ENCODE measurements around the gene RXFP1.

The RXFP1 gene

GRCh38 chr4:158544141-158544540 lies 22.5 kb downstream of the RXFP1 start:
- no peak for DNase-seq

DNA sequence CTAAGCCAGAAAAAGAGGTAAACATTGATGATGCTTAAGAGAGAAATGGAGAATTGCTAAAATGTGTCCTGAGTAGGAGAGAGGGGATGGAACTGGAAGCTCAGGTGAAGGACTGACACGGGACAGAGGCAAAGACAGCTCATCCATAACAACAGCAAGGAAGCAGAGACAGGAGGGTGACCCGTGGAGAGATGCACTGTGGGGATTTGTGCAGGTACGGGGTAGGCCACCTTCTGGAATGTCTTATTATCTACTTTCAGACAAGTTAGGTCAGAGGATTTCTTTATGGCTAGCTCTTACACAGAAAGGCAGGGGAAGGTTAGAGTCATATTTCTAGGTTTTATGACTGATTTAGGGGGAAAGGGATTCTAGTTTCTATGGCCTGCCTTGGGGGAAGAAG lies 31.7 kb downstream of the RXFP1 start:
- DNase-seq, result no peak

DNA sequence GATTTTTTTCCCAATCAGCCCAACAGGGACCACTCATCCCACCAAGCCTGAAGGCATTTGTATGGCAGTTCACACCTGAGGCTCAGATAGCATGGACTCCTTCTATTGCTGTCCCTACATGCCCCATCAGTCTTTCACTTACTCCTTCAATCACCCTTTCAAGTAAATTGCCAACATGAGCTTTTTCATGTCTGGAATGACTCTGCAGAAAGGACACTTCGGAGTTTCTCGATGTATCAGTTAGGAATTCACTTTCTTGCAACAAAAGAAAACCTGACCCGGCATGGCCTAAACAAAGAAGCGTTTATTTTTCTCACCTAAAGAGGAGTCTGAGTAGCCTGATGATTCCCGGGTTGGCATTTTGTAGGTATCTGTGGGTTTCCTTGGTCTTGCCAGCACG lies 38.6 kb downstream of the RXFP1 start:
- DNase-seq, result no peak

- no peak for DNase-seq
Measured at GRCh38 chr4:158566860-158567259, 45.2 kb downstream of the RXFP1 start.

DNA sequence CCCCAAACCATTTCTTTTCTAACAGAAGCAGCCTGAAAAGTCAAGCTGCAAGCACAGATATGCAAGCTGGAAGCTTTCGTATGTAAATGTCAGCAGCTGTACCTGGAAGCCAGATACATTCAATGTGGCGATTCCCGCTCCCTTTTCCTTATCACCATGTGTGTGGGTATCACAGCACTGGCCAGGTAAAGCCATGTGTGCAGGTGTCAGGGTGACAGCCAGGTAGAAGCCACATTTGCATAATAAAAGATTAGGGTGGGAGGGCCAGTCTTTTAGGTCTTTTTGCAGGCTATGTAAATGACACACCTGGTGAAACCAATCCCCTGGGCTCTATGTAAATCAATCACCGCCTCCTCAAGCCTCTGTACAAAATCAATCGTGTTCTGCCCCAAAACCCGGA lies 50.1 kb downstream of the RXFP1 start:
- no peak for DNase-seq

DNA sequence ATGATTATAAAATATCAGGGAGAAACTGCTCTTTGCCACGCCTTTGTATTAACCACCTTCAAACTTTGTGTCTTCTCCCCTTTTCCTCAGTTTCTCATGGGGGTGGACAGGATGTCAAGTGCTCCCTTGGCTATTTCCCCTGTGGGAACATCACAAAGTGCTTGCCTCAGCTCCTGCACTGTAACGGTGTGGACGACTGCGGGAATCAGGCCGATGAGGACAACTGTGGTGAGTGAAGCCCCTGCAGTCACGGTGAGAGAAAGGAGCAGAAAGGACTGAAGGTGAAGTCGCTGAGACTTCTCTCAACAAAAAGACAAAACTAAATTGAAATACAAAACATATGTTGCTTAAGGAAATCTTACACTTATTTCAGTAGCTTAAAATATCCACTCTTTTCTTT lies 50.9 kb downstream of the RXFP1 start:
- DNase-seq, result no peak

DNA sequence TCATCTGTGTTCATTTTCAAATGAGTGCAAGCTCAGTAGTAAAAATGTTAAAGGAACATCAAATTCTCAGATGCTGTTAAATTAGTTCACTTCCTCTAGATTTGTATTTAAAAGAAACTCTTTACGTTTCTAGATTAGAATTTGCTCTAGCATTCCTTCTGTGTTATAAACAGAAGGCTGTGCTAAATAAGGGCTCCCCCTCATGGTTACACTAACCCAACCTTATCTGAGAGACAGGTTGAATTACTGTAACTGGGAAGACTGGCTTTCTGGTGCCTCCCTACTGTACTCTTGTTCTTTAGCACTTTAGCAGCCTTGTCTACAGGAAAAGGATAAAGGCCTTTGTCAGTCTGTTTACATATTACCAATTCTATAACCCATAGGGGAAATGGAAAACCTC lies 56.8 kb downstream of the RXFP1 start:
- no peak for DNase-seq

DNA sequence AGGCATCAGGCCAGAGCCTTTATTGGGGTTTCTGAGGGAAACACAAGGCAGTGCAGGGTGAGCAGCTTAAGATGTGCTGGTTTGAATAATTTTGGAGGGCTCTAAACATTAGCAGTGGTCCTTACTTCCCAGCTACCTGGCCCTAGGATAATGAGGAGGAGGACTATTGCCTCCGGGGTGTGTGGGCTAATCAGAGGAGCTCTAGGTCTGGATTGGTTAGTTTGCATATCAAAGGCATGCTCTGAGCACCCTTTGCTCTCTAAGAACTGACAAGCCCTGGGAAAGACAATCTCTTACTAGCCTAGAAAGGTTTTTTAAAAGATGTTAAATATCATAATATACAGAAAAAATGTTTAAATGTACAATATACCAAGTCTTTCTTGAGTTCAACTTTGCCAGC lies 58.4 kb downstream of the RXFP1 start:
- no peak for DNase-seq

GRCh38 chr4:158581161-158581560 lies 59.5 kb downstream of the RXFP1 start:
- DNase-seq, result no peak

DNA sequence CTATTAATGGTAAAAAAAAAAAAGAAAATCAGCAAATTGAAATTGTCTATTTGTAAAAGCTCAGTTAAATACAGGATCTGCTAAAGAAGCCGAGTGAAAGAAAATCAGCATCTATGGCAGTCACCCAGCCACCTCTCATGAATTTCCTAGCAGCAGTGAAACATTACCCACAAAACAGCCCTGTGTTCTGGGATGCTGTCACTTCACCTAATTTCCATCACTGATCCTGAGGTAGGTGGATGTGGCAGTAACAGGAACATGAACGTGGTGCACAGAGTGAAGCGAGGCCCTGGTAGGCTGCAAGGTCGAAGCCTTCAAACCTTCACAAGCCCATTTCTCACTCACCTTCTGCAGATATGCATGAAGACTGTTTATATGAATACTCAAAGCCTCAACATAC lies 65.2 kb downstream of the RXFP1 start:
- DNase-seq, result no peak

- DNase-seq, result no peak
Measured at GRCh38 chr4:158588285-158588684, 66.6 kb downstream of the RXFP1 start.

- DNase-seq, result no peak
Measured at GRCh38 chr4:158588777-158589176, 67.1 kb downstream of the RXFP1 start.

DNA sequence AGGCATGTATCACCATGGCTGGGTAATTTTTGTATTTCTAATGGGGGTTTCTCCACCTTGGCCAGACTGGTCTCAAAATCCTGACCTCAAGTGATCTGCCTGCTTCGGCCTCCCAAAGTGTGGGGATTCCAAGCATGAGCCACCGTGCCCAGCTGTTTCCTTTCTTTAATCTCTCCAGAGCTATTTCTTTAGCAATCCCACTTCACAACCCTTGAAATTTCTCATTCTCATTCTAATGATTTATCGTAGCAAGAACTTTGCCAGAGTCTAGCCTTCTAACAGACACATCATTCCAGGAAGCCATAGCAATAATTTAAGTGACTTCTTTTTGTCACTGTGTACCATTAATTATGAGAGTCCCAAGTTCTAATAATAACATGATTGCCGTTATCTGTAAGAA lies 68.6 kb downstream of the RXFP1 start:
- DNase-seq, result no peak

- no peak for DNase-seq
Measured at GRCh38 chr4:158590824-158591223, 69.1 kb downstream of the RXFP1 start.

- DNase-seq, result no peak
Measured at GRCh38 chr4:158597879-158598596, 76.4 kb downstream of the RXFP1 start.

- DNase-seq, result no peak
Measured at GRCh38 chr4:158599150-158599549, 77.5 kb downstream of the RXFP1 start.

DNA sequence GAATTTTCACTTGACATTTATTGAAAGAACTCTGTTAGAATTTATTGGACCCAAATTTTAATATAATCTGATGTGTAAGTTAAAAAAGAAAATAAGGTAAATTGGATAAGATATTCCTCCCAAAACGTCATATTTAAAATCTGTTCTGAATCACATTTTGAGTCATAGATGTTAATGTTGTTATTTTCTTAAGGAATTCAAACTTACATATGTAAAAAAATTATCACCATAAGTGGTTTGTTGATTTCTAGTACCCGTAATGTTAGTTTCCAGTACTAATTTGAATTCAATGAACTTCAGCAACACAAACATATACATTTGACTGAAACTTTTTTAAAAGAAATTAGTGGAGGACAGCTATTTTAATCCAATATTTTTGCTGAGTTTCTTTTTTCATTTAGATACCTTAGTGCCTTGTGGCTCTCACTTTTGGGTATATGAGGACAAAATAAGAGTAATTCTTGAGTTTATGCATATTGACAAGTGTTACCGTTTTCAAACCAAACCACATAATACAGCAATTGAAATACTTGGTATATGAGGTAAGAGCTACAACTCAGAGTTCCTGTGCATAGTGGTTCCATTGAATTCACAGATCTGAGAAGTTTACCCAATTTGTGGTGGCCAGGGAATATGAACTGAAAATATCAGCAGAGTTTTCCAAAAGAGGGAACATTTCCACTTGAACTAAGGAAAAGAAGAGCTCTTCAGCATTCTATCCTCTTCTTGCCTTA lies 78.2 kb downstream of the RXFP1 start:
- no peak for DNase-seq

- DNase-seq, result no peak
Measured at GRCh38 chr4:158604369-158604768, 82.7 kb downstream of the RXFP1 start.

DNA sequence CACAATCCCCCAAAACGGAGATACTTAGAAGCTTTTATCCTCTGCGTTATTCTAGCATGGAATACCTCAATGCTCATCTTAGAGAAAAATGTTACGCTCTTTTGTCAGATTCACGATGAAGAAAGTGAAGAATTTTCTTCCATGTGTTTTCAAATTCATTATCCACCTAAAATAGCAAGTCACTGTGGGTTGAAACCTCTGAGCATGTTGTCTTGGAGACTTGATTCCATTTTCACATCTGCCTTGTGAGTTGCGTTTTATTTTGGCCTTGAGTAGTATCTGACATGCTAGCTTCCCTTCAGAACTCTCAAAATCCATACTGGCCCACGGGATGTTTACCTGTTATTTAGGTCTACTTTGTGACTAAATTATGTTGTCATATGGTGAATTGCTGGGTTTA lies 83.7 kb downstream of the RXFP1 start:
- DNase-seq, result no peak

- no peak for DNase-seq
Measured at GRCh38 chr4:158606969-158607368, 85.3 kb downstream of the RXFP1 start.

DNA sequence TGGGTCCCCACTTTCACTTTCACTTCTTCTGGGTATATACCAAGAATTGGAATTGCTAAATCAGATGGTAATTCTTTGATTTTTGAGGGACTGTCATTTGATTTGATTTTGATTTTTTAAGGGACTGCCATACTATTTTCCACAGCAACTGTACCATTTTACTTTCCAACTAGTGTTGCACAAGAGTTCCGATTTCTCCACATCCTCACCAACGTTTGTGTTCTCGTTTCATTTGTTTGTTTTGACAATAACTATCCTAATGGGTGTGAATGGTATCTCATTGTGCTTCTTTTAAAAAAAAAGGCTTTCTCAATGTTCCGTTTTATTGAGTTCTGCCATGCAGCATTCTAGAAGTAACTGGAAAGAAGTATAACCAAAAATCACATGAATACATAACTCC lies 87.4 kb downstream of the RXFP1 start:
- DNase-seq, result no peak

DNA sequence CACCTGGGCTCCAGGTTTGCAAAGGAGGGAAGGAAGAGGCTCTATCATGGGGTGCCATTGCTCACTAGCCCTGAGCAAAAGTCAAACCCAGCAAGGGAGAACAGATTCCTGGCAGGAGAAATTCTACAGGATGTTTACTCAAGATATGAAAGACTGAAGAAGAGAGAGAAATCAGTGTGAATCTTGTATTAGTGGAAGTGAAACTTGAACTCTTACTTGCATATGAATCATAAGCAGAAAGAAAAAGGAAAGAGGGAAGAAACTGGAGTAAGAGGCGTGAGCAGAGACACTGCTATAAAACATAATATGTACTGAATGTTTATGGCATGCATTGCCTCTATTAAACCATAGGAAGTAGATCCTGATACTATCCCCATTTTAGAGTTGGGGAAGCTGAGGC lies 89.1 kb downstream of the RXFP1 start:
- no peak for DNase-seq

DNA sequence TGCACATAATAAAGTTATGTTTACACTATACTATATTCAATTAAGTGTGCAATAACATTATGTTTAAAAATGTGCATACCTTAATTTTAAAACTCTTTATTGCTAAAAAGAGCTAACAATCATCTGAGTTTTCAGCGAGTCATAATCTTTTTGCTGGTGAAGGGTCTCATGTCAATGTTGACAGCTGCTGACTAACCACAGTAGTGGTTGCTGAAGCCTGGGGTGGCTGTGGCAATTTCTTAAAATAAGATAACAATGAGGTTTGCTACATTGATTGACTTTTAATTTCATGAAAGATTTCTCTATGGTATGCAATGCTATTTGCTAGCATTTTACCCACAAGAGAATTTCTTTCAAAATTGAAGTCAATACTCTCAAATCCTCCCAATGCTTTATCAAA lies 91.4 kb downstream of the RXFP1 start:
- no peak for DNase-seq

DNA sequence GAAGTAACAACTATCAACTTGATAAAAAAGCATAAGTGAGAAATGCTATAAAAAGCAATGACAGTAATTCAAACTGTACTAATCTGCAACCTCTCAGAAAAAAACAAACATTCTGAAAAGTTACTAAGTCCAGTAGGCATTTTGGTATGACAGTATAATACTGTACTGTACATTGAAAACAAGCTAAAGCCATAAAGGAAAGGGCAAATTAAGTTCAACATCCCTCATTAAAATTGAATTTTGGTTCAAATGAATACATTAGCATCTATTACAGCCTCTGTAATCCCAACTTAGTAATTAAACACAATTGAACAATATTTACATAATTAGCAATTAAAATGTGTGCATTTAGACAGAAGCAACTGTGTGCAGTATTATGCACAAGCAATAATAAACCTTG lies 96.3 kb downstream of the RXFP1 start:
- no peak for DNase-seq

GRCh38 chr4:158621729-158622128 lies 100.0 kb downstream of the RXFP1 start:
- DNase-seq, result no peak
